NCI-H2107 treated with DMSO at 0.1 percent for 48 hours (cell line): ENCODE results near the gene SMIM27.
"Not testable (repeated sequence)": the region's sequence is repeated elsewhere in the genome, so short reads cannot be mapped to it uniquely, and the experiment has no call there.

Source experiments
- DNase-seq: peaks from one replicate; lab custom pipeline; 2025; ENCODE audit not compliant: unreplicated experiment; lab: John Stamatoyannopoulos, UW

Gene SMIM27

DNA sequence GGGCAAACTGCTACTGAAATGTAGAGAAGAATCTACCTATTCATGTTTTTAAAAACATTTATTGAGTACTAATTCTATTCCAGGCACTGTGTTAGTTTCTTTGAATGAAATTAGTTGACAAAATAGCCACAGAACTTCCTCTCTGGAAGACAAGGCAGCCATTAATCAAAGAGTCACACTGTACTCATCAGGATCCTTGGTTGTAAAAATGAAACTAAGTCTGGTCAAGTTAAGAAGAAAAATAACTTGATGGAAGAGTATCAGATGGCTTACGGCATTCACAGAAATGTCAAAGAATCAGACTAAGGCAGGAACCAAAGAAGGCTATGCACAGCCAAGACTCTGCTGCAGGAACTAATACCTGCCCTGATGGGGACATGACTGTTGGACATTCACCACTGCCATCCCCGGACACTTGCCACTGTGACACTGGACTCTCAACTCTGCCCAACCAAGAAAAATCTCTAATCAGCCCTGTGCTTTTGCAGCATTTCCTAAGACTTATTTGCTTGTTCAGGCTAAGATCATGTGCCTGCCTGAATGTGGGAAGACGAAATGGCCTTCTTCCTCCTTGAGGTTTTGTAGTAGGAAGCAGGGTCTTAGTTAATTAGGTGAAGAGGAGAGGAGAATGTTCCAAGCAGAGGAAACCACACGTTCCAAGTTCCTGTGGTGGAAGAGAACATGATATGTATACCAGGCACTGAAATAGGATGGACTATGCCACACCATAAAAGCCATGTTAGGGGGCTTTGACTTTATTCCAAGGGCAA, 44.2 kb downstream of the SMIM27 start:
- DNase-seq: no peak

DNA sequence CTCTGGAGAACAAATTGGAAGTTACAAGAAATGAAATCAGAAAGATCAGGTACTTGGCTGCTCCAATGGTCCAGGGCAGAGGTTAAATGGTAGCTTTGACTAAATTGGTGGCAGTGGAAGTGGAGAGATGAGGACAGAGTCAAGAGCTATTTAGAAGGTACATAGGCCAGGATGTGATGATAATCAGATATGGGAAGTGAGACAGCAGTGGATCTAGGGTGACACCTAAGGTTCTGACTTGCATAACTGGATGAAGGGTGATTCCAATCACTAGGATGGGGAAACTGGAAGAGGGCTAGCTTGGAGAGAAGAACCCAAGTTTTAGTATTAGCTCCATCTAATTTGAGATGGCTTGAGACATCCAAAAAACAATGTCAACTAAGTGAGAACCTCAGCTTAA, 44.8 kb downstream of the SMIM27 start:
- DNase-seq: no peak

DNA sequence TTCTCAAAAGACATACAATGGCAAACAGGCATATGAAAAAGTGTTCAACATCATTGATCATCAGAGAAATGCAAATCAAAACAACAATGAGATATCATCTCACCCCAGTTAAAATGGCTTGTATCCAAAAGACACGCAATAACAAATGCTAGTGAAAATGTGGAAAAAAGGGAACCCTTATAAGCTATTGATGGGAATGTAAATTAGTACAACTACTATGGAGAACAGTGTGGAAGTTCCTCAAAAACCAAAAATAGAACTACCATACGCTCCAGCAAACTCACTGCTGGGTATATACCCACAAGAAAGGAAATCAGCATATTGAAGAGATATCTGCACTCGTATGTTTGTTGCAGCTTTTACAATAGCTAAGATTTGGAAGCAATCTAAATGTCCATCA, 46.9 kb downstream of the SMIM27 start:
- not testable (repeated sequence) for DNase-seq
